Activated T-cell treated with anti-CD3 and anti-CD28 coated beads for 48 hours (primary cell): Measurements from ENCODE around the gene CNTNAP5.

Experiments
- DNase-seq: peaks from one replicate; pipeline ENCODE4 v3.0.0-alpha.2; 2020; ENCODE audit warnings: low read depth

The CNTNAP5 gene

GRCh38 chr2:124063596-124063995 is 38.5 kb downstream of the CNTNAP5 start:
- no peak for DNase-seq

DNA sequence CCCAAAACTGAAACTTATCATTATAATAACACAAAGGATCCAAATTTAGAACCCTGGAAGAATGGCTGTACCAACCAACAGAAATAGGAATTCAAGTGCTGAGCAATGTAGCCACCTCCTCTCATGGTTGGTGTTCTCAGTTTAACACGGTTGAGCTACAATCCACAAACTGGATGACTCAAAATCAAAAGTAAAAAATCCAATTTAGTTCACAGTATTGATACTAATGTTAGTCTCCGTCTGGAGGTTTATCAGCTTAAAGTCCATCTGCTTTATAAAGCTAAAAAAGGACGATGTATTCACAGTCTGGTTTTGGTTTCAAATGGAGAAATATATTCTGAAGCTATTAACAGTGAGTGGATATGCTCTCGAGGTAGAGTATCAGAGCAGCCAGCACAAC is 40.5 kb downstream of the CNTNAP5 start:
- DNase-seq, result no peak

GRCh38 chr2:124066776-124067175 is 41.7 kb downstream of the CNTNAP5 start:
- DNase-seq, result no peak

DNA sequence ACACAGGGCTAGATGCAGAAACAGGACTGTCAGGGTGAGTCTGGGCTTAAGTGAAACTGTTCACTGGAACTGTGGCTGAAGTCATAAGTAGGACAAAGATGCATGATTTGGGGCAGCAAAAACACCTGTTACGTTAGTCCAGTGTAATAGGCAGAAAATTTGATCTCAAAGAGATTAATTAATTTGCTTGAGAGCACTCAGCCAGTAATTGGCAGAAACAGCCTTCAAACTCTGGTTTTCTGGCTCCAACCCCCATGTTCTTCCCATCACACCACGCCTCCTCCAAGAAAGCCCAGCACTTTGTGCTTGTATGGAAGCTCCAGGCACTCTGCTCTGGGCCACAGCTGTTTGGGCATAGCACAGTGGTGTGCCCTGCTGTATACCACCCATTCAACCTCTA is 54.0 kb downstream of the CNTNAP5 start:
- no peak for DNase-seq

DNA sequence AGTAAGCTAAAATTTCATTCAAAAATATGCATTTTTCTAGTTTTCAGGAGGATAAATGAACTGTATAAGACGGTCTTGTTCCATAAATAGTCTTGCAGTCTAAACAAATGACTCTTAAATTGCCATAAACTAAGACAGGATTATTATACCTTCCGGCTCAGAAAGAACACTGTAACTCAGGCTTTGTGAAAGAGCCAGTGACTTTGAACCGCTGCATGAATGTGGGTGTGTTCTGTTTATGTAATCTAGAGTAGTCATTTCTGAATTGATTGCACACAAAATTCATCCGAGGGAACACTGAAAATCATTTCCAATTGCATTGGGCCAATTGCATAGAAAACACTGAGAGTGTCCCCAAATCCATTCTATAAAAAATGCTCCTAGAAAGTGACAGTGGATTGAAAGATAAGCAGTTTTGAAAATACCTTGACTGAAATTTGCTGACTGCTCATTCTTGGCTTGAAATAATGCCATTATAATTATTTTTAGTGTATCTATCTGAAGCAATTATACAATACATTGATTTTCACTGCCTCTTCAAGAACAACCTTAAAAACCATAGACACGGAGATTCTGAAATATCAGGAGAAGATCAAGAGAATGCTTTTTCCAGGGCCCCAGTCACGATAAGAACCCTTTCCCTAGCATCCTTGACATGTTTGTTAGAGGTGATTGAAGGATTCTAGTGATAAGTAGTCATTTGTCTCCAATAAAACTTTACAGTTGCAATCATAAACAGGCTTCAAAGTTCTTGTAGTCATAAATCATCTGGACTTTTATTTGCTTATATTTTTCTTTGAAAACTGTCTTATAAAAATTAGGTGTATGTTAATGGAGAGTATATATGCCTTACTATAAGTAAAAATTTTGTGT is 55.4 kb downstream of the CNTNAP5 start:
- no peak for DNase-seq

GRCh38 chr2:124081154-124081716 is 56.1 kb downstream of the CNTNAP5 start:
- no peak for DNase-seq

DNA sequence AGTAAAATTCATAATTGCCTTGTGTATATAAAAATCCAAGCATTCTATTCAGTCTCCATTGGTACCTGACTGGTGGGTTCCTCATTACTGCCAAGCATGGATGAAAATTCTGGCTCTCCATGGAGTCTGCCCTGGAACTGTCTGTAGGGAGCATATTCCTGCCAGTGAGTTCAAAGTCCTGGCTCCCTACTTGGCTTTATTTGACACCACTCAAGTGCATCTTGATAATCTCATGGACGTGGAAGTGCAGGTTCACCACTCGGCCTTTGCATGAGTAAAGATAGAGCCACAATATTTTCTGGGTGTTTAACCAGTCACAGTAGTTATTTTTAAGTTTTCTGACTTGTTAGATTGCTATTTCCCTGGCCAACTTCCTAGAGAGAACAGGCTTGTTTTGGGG is 63.5 kb downstream of the CNTNAP5 start:
- DNase-seq, result no peak

DNA sequence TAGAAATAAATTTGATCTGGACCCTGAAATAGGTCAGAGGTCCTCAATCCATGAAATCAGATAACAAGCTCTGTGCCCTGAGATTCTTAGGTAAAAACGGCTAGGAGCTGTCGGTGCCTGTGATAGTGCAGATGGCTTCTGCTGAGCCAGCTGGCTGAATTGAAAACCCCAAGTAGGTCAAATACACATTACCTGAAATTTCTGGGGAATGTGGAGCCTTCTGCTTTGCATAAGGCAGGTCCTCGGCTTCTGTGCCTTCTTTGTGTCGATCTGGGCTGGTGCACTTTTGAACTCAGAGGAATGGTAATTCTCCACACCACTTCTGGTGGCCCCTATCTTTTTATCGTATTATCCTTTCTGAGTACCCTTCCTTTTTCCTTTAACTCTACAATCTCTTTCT is 66.6 kb downstream of the CNTNAP5 start:
- no peak for DNase-seq

DNA sequence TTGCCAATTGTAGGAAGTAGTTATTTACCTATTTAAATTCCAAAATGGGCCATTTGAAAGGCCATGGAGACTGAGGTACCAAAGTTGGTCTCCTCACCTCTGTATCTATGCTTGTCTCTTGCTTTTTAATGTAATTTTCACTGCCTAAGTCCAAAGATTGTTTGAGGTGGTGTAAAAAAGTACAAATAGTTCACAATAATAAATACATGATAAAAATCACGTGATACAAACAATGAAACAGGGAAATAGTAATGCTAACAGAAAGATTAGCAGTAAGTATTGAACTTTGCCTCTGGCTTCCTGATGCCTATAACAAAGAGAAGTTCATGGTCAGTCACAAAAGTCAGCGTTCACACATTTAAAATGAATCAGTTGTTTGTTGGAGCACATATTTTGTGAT is 67.6 kb downstream of the CNTNAP5 start:
- no peak for DNase-seq

- no peak for DNase-seq
These were observed 79.8 kb downstream of the CNTNAP5 start for GRCh38 chr2:124104914-124105313.

DNA sequence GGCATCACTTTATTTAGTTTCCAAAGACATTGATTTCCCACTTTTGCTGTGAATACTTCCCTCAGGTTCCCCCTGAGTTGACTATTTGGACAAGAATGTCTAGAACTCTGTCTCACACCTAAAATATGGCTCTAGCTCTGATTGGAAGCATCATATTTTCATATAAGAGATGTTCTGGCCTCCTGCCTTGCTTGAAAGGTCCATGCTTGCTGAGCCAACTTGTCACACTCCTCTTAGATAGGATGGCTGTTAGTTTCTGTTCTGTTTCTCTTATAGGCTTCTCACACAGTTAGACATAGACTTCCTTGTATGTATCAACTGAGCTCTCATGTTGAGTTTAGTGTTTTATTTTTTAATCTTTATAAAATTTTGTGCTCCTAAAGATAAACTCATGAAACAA is 87.1 kb downstream of the CNTNAP5 start:
- no peak for DNase-seq

DNA sequence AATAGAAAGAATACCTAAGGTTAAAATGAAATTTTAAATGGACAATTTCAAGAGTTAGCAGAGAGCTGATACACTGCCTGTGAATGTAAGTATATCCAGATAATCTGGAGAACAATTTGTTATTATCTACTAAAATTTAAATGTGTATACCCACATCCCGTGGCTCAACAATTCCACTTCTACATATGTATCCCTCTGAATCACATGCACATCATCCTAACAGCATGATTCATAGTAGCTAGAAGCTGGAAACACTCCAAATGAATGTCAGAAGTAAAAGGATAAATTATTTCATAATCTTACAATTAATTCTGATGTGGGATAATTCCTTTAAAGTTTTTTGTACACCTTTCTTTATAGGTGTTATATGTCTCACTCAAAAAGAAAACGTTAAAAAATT is 87.9 kb downstream of the CNTNAP5 start:
- DNase-seq, result no peak

- DNase-seq, result no peak
These were observed 95.2 kb downstream of the CNTNAP5 start for GRCh38 chr2:124120246-124120645.

DNA sequence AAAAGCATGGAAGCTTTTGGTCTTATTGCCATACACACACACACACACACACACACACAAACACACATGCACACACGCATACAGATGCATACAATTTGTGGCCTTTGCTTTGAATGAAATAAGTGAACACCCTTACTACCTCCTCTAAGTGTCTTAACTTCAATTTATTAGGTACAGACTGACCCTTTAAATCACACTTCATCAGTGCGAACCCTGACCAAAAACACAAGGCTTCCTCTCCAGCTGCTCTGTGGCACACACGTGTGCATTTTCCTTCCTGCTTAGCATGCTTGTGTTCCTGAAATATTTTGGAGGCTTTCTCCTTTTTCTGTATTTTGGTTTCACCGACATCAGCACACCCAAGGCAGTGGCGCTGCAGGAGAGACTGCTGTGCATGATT is 96.0 kb downstream of the CNTNAP5 start:
- no peak for DNase-seq

- no peak for DNase-seq
These were observed 96.7 kb downstream of the CNTNAP5 start for GRCh38 chr2:124121760-124122275.

GRCh38 chr2:124122340-124122739 is 97.3 kb downstream of the CNTNAP5 start:
- no peak for DNase-seq

GRCh38 chr2:124131276-124131675 is 106.2 kb downstream of the CNTNAP5 start:
- DNase-seq, result no peak

DNA sequence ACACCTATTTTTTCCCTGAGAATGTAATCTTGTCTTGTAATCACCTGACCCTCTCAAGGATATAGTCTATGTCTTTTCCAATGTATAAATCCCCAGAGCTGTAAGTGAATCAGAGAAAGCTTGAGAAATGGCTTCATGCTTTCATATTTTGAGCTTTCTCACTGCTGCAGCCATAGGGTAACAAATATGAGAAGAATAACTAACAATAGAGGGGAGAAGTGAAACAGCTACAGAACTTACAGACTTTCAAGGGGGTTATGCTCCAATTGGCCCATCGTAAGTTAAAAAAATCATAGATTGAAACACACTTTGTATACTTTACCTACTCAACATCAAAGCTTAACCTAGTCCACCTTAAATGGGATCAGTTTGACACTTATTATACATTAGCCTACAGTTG is 111.0 kb downstream of the CNTNAP5 start:
- no peak for DNase-seq

- DNase-seq, result no peak
These were observed 113.0 kb downstream of the CNTNAP5 start for GRCh38 chr2:124138076-124138475.

DNA sequence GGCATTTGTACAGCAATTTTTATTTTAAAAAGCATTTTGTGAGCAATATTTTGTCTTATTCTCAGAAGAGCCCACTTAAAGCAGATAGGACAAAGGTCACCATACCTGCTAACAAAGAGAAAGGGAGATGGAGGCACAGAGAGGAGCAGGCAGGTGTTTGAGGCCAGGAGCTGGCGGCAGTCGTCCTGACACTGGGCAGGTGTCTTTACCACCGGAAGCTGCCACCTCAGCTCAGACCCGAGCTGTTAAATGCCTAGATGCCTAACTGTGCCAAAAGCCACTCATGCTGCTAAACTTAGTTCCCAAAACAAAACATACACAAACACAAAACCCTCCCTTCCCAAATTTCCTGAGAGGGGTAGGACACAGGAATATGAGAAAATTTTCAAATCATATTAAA is 120.9 kb downstream of the CNTNAP5 start:
- DNase-seq, result no peak

DNA sequence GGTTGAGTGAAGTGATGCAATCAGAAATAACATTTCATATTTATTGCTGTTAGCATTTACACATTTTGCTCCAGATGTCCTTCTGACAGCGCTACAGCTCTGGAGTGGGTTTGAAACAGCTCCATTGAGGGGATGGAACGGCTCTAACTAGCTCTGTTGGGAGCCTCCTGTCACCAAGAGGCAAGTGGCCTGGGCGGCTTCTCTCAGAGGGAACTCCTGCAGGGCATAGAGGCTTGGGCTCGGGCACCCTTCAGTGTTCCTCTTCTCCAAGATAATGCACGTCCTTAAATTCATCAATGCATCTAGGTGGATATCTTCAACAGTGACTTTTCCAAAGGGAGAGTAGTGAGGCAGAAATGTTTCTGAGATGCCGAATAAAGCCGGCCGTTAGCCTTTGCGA is 122.5 kb downstream of the CNTNAP5 start:
- DNase-seq, result no peak

DNA sequence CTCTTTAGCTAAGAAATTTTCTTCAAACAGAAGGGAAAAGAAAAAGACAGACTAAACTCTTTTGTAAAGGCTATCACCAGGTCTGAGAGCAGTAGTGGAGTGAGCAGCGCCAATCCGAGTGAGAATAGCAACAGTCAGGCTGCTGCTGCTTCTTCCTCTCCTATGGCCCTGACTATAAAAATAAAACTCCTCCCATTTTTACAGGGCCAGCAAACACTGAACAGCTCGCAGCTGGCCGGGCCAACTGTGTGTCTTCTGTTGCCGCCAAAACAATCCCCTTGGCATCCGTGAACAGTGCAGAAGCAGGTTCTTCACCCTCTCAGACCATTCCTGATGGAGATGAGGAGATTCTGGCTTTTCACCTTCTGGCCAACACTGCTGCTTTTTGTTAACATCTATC is 124.5 kb downstream of the CNTNAP5 start:
- no peak for DNase-seq

DNA sequence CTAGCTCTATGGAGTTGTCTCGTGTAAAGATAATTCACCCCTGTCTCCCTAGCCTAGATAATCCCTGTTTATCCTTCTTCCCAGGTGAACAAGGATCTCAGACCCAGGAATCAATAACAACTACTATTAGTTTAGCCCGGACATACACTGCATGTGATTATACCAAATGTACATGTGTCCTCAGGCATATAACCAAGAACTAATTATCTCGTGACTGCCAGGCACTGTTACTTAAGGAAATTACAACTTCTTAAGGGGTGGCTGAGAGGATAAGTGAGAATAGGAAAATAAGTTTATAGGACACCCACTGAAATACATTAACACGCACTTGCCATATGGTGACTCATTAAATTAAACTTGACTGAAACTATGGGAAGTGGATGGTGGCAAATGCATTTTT is 126.6 kb downstream of the CNTNAP5 start:
- DNase-seq, result no peak

- DNase-seq, result no peak
These were observed 128.6 kb downstream of the CNTNAP5 start for GRCh38 chr2:124153713-124154112.
